SU-DHL-6 (cell line): ENCODE results near the gene GALNT6.

ENCODE experiments used
- H2AFZ ChIP-seq: fragments of 200-600 bp; sonication (generic); 2 replicates; pipeline ENCODE4 v1.6.1; 2014; ENCODE audit warnings: low read depth, mild to moderate bottlenecking, moderate library complexity, mixed read lengths, antibody characterized with exemption, low read length; ENCODE audit not compliant: severe bottlenecking
- H3F3A ChIP-seq: fragments of 200-600 bp; shearing (Covaris generic); 2 replicates; pipeline ENCODE4 v1.6.0; 2016; ENCODE audit warnings: antibody characterized with exemption, mild to moderate bottlenecking; ENCODE audit not compliant: insufficient read depth
- H3K27ac ChIP-seq: fragments of 200-600 bp; sonication (generic); 2 replicates; pipeline ENCODE4 v1.5.1; 2016; ENCODE audit warnings: low read depth, mild to moderate bottlenecking, low read length, moderate library complexity, mixed read lengths
- H3K27me3 ChIP-seq: fragments of 200-600 bp; sonication (generic), shearing (Covaris generic); 2 replicates; pipeline ENCODE4 v1.6.0; 2014; ENCODE audit warnings: mild to moderate bottlenecking, low read length
- H3K36me3 ChIP-seq: fragments of 200-600 bp; sonication (generic); 2 replicates; pipeline ENCODE4 v1.6.1; 2014; ENCODE audit warnings: mild to moderate bottlenecking, low read length, mixed read lengths
- H3K4me2 ChIP-seq: fragments of 300-600, 200-600 bp; shearing (Covaris generic), sonication (generic); 2 replicates; pipeline ENCODE4 v1.6.0; 2014; ENCODE audit warnings: low read length, low read depth, mild to moderate bottlenecking; ENCODE audit not compliant: poor library complexity, severe bottlenecking
- H3K4me3 ChIP-seq: fragments of 200-600 bp; sonication (generic); 2 replicates; pipeline ENCODE4 v1.5.1; 2014; ENCODE audit warnings: antibody characterized with exemption, low read length, mild to moderate bottlenecking, mixed read lengths; ENCODE audit not compliant: insufficient read depth, poor library complexity, severe bottlenecking
- H3K79me2 ChIP-seq: fragments of 200-600 bp; sonication (generic); 2 replicates; pipeline ENCODE4 v1.6.1; 2014; ENCODE audit warnings: mild to moderate bottlenecking, low read length, moderate library complexity; ENCODE audit not compliant: insufficient read depth
- H3K9ac ChIP-seq: fragments of 200-600 bp; sonication (generic); 2 replicates; pipeline ENCODE4 v1.7.0; 2014; ENCODE audit warnings: mild to moderate bottlenecking, low read length
- H3K9me2 ChIP-seq: fragments of 200-600 bp; sonication (generic); replicated peaks from 2 replicates; pipeline ENCODE4 v1.6.1; 2014; ENCODE audit warnings: low read length; ENCODE audit not compliant: insufficient read depth
- H3K9me3 ChIP-seq: fragments of 200-600 bp; sonication (generic); 2 replicates; pipeline ENCODE4 v1.6.1; 2014; ENCODE audit warnings: low read length, mixed read lengths; ENCODE audit not compliant: insufficient read depth
- H4K20me1 ChIP-seq: fragments of 200-600 bp; sonication (generic); 2 replicates; pipeline ENCODE4 v1.6.1; 2014; ENCODE audit warnings: low read depth, mild to moderate bottlenecking, antibody characterized with exemption, low read length, moderate library complexity, mixed read lengths
- EZH2phosphoT487 ChIP-seq: fragments of 200-600 bp; sonication (generic), shearing (Covaris generic); conservative IDR thresholded peaks from 2 replicates; pipeline ENCODE4 v1.6.1; 2018; ENCODE audit warnings: mild to moderate bottlenecking, antibody characterized with exemption, low read length, moderate library complexity, mixed read lengths
- TF ChIP-seq, protein P1 (sequence below): fragments of 200-600 bp; sonication (generic); IDR thresholded peaks from one replicate; pipeline ENCODE4 v1.5.1; 2017; ENCODE audit warnings: antibody characterized with exemption, mild to moderate bottlenecking, low read length, moderate library complexity; ENCODE audit not compliant: insufficient read depth, poor library complexity, severe bottlenecking

The GALNT6 gene

GRCh38 chr12:51413149-51413548 lies 21.9 kb upstream of the GALNT6 start:
- no peak overlapping the region for H3K9ac ChIP-seq
- H2AFZ ChIP-seq, result no peak overlapping the region
- H3K9me3 ChIP-seq, result no peaks in the 10 kb centered on the region
- no peaks in the 10 kb centered on the region for H3K9me2 ChIP-seq
- no peaks in the 10 kb centered on the region for H3K27me3 ChIP-seq
- no peak overlapping the region for H3K4me3 ChIP-seq
- TF ChIP-seq EZH2phosphoT487, result no peak
- TF ChIP-seq, protein P1, sequence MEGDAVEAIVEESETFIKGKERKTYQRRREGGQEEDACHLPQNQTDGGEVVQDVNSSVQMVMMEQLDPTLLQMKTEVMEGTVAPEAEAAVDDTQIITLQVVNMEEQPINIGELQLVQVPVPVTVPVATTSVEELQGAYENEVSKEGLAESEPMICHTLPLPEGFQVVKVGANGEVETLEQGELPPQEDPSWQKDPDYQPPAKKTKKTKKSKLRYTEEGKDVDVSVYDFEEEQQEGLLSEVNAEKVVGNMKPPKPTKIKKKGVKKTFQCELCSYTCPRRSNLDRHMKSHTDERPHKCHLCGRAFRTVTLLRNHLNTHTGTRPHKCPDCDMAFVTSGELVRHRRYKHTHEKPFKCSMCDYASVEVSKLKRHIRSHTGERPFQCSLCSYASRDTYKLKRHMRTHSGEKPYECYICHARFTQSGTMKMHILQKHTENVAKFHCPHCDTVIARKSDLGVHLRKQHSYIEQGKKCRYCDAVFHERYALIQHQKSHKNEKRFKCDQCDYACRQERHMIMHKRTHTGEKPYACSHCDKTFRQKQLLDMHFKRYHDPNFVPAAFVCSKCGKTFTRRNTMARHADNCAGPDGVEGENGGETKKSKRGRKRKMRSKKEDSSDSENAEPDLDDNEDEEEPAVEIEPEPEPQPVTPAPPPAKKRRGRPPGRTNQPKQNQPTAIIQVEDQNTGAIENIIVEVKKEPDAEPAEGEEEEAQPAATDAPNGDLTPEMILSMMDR, result no peak
- no peaks in the 10 kb centered on the region for H3K36me3 ChIP-seq
- H3F3A ChIP-seq, result no peaks in the 10 kb centered on the region
- H3K27ac ChIP-seq, result no peak overlapping the region
- no peaks in the 10 kb centered on the region for H4K20me1 ChIP-seq
- no peaks in the 10 kb centered on the region for H3K79me2 ChIP-seq
- H3K4me2 ChIP-seq, result no peak overlapping the region

DNA sequence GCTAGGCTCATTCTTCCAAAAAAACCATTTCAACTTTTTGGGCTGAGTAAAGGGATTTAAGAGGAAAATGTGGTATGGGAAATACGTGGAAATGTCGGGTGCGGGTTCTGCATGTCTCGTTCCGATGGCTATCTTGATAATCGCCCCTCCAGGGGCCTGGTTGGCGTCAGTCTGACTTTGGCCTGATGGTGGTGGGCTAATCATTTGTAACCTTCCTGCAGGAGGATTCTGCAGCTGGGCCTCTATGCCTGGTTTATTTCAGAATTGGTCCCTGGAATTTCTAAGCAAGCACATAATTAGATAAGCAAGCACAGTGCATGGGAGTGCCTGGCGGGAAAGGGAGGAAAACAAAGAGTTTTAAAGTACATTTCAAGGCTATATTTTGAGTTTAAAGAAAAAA lies 18.6 kb upstream of the GALNT6 start:
- H3K36me3 ChIP-seq, result no peaks in the 10 kb centered on the region

GRCh38 chr12:51407604-51408003 lies 16.4 kb upstream of the GALNT6 start:
- no peak overlapping the region for H2AFZ ChIP-seq
- no peaks in the 10 kb centered on the region for H3K9me2 ChIP-seq
- no peak overlapping the region for H3K4me3 ChIP-seq
- H3F3A ChIP-seq, result no peaks in the 10 kb centered on the region
- no peak overlapping the region for H3K9ac ChIP-seq
- no peaks in the 10 kb centered on the region for H4K20me1 ChIP-seq
- no peaks in the 10 kb centered on the region for H3K27me3 ChIP-seq
- no peak for TF ChIP-seq EZH2phosphoT487
- TF ChIP-seq, protein P1, result no peak
- H3K79me2 ChIP-seq, result no peaks in the 10 kb centered on the region
- H3K4me2 ChIP-seq, result no peak overlapping the region
- no peaks in the 10 kb centered on the region for H3K36me3 ChIP-seq
- H3K9me3 ChIP-seq, result no peaks in the 10 kb centered on the region
- H3K27ac ChIP-seq, result no peak overlapping the region

More for the DNA sequence above, 18.6 kb upstream of the GALNT6 start:
- TF ChIP-seq, protein P1, result no peak
- TF ChIP-seq EZH2phosphoT487, result no peak
- no peaks in the 10 kb centered on the region for H3K79me2 ChIP-seq
- H3K4me2 ChIP-seq, result no peak overlapping the region
- H3K4me3 ChIP-seq, result no peak overlapping the region
- H2AFZ ChIP-seq, result no peak overlapping the region
- H3K27me3 ChIP-seq, result no peaks in the 10 kb centered on the region
- no peaks in the 10 kb centered on the region for H3K9me3 ChIP-seq
- no peak overlapping the region for H3K27ac ChIP-seq
- no peak overlapping the region for H3K9ac ChIP-seq
- no peaks in the 10 kb centered on the region for H3K9me2 ChIP-seq
- H3F3A ChIP-seq, result no peaks in the 10 kb centered on the region
- H4K20me1 ChIP-seq, result no peaks in the 10 kb centered on the region

DNA sequence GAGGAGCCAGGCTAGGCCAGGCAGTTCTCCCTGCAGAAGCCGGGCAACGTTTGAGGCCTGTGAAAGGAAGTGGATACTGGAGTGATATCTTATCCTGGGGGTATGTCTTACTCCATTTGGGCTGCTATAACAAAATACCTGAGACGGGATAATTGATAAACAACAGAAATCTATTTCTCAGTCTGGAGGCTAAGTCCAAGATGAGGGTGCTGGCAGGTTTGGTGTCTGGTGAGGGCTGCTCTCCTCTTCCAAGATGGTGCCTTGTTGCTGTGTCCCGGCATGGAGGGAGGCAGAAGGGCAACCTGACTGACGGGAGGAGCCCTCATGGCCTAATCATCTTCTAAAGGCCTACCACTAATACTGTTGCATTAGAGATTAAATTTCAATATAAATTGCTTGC lies 15.7 kb upstream of the GALNT6 start:
- no peaks in the 10 kb centered on the region for H3K9me3 ChIP-seq
- no peaks in the 10 kb centered on the region for H4K20me1 ChIP-seq
- TF ChIP-seq, protein P1, result no peak
- TF ChIP-seq EZH2phosphoT487, result no peak
- H3K9ac ChIP-seq, result no peak overlapping the region
- H3K27me3 ChIP-seq, result no peaks in the 10 kb centered on the region
- no peaks in the 10 kb centered on the region for H3K36me3 ChIP-seq
- H2AFZ ChIP-seq, result no peak overlapping the region
- H3K4me2 ChIP-seq, result no peak overlapping the region
- no peak overlapping the region for H3K4me3 ChIP-seq
- no peaks in the 10 kb centered on the region for H3F3A ChIP-seq
- no peak overlapping the region for H3K27ac ChIP-seq
- no peaks in the 10 kb centered on the region for H3K9me2 ChIP-seq
- no peaks in the 10 kb centered on the region for H3K79me2 ChIP-seq
